Measurements from ENCODE around the gene DLG1. TPM values are rescaled to one million over a fixed set of nuclear protein-coding genes. Genes with fewer than 3 reads are reported as not detected.

DLG1 gene
- total and polyA plus RNA-seq, 9 of the 15 experiments (the other 6 are each of a cell fraction or from before 2014, with no cell fraction given) = 9.4 to 63.5 (median 43.6) TPM

DNA sequence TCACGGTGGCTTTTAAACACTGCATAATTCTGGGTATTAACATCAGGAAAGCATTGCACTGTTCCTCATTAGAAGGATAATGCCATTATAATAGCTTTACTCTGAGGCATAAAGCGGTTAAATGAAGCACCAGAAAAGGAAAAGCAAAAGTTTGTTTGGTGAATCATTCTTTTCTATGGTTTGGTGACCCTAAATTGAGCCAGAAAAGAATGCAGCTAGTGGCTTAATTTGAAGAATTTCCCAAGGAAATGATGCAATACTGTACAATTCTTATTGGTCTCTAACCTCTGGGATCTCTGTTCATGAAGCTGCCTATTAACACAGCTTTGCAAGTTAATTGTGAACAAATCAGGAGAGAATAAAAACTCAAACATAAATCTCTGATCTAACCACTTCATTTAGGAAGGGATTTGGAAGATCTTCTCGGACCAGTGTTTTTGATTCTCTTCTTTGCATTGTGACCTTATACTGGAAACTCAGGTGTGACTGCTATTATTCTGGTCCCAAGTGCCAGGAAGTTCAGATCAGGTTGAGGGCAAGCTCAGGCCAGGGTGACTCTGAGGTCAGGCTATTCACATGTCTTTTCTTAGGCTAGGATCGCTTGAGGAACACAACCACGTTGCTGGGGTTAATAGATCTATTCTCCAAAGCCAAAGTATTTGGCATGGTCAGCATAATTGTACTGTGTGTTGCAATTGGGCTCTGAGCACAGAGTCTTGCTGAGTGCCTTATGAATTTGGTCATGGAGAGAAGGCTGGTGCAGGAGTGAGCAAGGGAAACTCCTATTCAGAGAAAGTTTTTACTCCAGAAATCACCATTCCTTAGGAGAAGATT lies 11.3 kb upstream of the DLG1 start (continued):
- TF ChIP-seq MGA (IDR thresholded peaks at IDR 0.05) (peak; percentile 23; the same call in 1 of the 2 replicates), UBTF (IDR thresholded peaks at IDR 0.05; ENCODE audit: borderline replicate concordance in 1 of 2, low read depth in 2 of 2, low read length in 2 of 2) (no peak)
